HG02885 (cell line): Measurements from ENCODE around the gene EHBP1.

Source experiments
- ATAC-seq: cut with Tn5 transposase; IDR thresholded peaks from one replicate; pipeline ENCODE4 v1.9.1; 2021; ENCODE audit warnings: mild to moderate bottlenecking; ENCODE audit not compliant: unreplicated experiment, poor library complexity

Gene EHBP1

GRCh38 chr2:62705007-62705829, at the start of gene EHBP1:
TSS of gene EHBP1 (plus strand) at chr2:62705713. CDS start at chr2:62707192, 1,479 bp downstream.
- ATAC-seq, result peak; percentile 94

DNA sequence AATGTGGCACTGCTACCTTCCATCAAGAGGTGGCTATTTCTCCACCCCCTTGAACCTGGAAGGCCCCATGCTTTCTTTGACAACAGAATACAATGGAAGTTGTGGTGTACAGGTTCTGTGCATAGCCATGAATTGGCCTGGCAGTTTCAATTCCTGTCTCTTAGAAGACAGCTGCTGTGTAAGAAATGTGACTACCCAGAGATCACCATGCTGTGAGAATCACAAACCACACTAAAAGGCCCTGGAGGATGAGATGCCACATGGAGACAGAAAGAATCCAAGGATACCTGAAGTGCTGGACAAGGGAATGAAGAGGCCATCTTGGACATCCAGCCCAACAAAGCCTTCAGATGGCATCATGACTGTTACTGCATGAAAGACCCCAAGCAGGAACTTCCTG, 47.7 kb upstream of the EHBP1 start:
- peak; percentile 60 for ATAC-seq

GRCh38 chr2:62658891-62659290, 46.6 kb upstream of the EHBP1 start:
- ATAC-seq, result no peak

- ATAC-seq, result peak; percentile 79
Measured at GRCh38 chr2:62660087-62660486, 45.4 kb upstream of the EHBP1 start.

- ATAC-seq, result no peak
Measured at GRCh38 chr2:62660582-62661262, 44.8 kb upstream of the EHBP1 start.

- ATAC-seq, result no peak
Measured at GRCh38 chr2:62661263-62661635, 44.3 kb upstream of the EHBP1 start.

GRCh38 chr2:62662131-62662530, 43.4 kb upstream of the EHBP1 start:
- ATAC-seq, result no peak

- no peak for ATAC-seq
Measured at GRCh38 chr2:62662554-62662953, 43.0 kb upstream of the EHBP1 start.

- ATAC-seq, result no peak
Measured at GRCh38 chr2:62663411-62663810, 42.1 kb upstream of the EHBP1 start.

- ATAC-seq, result no peak
Measured at GRCh38 chr2:62663920-62664795, 41.4 kb upstream of the EHBP1 start.

- ATAC-seq, result no peak
Measured at GRCh38 chr2:62665446-62665845, 40.1 kb upstream of the EHBP1 start.

DNA sequence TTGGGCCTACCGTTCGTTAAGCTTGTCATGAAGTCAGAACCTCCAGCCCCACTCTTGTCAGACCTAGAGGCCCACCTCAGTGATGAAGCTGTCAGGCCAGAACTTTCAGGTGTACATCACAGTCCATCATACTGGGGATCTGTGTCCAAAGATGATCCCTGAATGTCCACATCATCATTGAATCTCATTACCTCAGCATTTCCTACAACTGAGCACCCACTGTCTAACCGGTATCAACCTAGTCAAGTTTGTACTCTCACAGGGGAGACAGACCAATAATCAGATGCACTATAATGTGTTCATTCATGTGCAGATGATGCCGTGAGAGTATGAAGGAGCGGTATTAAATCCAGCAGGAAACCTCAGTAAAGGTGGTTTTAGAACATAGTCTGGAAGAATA, 36.3 kb upstream of the EHBP1 start:
- no peak for ATAC-seq

GRCh38 chr2:62672601-62673000, 32.9 kb upstream of the EHBP1 start:
- no peak for ATAC-seq

DNA sequence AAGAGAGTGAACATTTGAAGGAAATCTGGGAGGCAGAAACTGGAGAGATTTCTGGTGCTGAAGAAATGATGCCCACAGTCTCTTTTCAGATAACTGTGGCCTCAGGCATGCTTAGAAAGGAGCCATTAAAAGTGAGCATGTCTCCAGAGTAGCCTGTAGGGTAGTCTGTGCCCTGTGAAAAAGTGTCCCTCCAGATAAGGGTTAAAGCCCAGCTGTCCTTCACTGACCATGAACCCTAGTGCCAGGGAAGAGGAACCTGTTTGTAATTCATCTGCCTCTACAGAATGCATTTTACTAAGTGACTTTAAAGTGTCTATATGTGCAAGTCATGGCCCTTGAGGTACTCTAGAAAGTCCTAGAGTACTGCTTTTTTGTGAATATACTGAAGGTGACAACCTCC, 30.5 kb upstream of the EHBP1 start:
- no peak for ATAC-seq

DNA sequence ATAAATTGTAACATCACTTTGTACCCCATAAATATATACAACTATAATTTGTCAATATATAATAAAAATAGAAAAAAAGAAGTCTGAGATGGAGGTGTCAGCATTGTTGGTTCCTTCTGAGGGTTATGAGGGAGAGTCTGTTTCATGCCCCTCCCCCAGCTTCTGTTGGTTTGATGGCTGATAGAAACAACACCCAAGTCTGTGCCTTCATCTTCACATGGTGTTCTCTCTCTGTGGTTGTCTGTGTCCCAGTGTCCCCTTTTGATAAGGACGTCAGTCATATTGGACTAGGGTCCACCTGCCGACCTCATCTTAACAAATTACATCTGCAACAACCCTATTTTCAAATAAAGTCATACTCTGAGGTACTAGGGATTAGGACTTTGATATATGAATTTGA, 20.3 kb upstream of the EHBP1 start:
- ATAC-seq, result no peak

- no peak for ATAC-seq
Measured at GRCh38 chr2:62686012-62686685, 19.4 kb upstream of the EHBP1 start.

- ATAC-seq, result no peak
Measured at GRCh38 chr2:62687636-62688035, 17.9 kb upstream of the EHBP1 start.

DNA sequence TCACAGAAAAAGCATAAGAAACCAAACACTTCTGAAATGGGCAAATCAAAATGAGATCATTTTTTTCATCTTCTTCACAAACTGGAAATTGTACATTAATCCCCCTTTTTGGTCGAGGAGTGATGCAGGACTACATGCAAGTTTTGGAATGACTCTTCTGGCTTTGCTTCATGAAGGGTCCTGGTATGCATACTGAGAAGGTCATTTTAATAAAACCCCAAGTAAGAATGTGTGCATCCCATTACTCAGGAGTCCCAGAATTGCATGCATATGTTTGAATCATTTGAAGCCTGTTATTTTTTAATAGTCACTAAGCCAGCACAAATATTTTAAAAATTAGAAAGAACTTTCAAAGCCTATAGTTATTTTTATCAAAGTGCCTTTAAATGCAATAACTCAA, 16.7 kb upstream of the EHBP1 start:
- ATAC-seq, result no peak

- no peak for ATAC-seq
Measured at GRCh38 chr2:62691186-62691585, 14.3 kb upstream of the EHBP1 start.

DNA sequence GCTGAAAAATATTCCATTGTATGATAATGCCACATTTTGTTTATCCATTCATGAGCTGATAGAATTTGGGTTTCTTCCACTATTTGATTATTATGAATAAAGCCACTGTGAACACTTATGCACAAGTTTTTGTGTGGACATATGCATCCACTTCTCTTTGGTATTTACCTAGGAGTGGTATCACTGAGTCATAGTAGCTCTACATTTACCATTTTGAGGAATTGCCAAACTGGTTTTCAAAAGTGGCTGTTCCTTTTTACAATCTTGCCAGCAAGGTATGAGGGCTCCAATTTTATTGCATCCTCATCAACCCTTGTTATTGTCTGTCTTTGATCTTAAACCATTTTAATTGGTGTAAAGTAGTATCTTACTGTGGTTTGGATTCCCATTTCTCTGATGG, 13.3 kb upstream of the EHBP1 start:
- ATAC-seq, result no peak
